GM18508 (cell line): Measurements from ENCODE around the gene ZNF311.
"Not testable (repeated sequence)": the region's sequence is repeated elsewhere in the genome, so short reads cannot be mapped to it uniquely, and the experiment has no call there.

Source experiments
- ATAC-seq: cut with Tn5 transposase; IDR thresholded peaks from one replicate; pipeline ENCODE4 v1.9.1; 2021; ENCODE audit warnings: moderate number of reproducible peaks; ENCODE audit not compliant: insufficient read depth, unreplicated experiment

The ZNF311 gene

GRCh38 chr6:28983838-28984237 is 21.3 kb downstream of the ZNF311 start:
- ATAC-seq = no peak

- no peak for ATAC-seq
Observed at GRCh38 chr6:28982476-28983266, 22.4 kb downstream of the ZNF311 start.

- no peak for ATAC-seq
Observed at GRCh38 chr6:28981833-28982475, 23.2 kb downstream of the ZNF311 start.

- no peak for ATAC-seq
Observed at GRCh38 chr6:28981431-28981832, 23.7 kb downstream of the ZNF311 start.

- no peak for ATAC-seq
Observed at GRCh38 chr6:28980852-28981430, 24.2 kb downstream of the ZNF311 start.

GRCh38 chr6:28980137-28980851 is 24.8 kb downstream of the ZNF311 start:
- ATAC-seq = no peak

- no peak for ATAC-seq
Observed at GRCh38 chr6:28979679-28980078, 25.4 kb downstream of the ZNF311 start.

- ATAC-seq = no peak
Observed at GRCh38 chr6:28978959-28979561, 26.1 kb downstream of the ZNF311 start.

- no peak for ATAC-seq
Observed at GRCh38 chr6:28978133-28978491, 27.0 kb downstream of the ZNF311 start.

- no peak for ATAC-seq
Observed at GRCh38 chr6:28977341-28978132, 27.6 kb downstream of the ZNF311 start.

GRCh38 chr6:28976677-28977076 is 28.4 kb downstream of the ZNF311 start:
- ATAC-seq = no peak

- ATAC-seq = no peak
Observed at GRCh38 chr6:28974505-28974904, 30.6 kb downstream of the ZNF311 start.

GRCh38 chr6:28970056-28970455 is 35.1 kb downstream of the ZNF311 start:
- not testable (repeated sequence) for ATAC-seq

- no peak for ATAC-seq
Observed at GRCh38 chr6:28969129-28969528, 36.0 kb downstream of the ZNF311 start.

GRCh38 chr6:28968476-28968875 is 36.6 kb downstream of the ZNF311 start:
- no peak for ATAC-seq

GRCh38 chr6:28965706-28966105 is 39.4 kb downstream of the ZNF311 start:
- ATAC-seq = no peak

GRCh38 chr6:28960846-28961500 is 44.1 kb downstream of the ZNF311 start:
- no peak for ATAC-seq

GRCh38 chr6:28958561-28959243 is 46.4 kb downstream of the ZNF311 start:
- ATAC-seq = not testable (repeated sequence)
